ENCODE measurements around the gene HOXD8.

HOXD8 gene

DNA sequence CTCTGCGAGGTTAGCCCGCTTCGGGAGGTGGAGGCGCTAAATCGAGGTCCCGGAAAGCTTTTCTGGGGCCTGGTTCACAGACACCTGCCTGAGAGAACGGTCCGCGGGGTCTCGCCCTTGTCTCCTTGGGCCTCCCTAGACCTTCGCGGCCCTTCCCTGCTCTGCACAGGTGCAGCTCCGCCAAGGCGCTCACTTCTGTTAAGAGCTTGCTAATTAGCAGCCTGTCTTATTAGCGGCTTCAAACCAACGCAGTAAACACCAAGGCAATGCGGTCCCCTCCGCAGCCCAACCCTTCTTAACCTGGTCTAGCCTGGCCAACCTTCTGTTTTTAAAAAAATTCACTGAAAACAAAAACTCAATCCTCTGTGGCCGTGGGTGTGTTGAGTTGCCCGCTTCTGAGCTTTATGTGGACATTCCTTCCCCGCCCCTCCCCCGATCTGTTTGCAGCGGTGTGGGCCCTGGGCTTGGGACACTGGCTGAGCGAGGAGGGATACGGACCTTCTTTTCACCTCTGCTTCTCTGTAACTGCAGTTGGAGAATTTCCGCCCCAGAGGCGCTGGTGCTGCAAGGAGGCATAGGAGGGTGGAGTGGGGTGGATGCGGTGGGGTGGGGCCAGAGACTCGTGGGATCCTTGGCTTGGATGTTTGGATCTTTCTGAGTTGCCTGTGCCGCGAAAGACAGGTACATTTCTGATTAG, 18.4 kb downstream of the HOXD8 start:
- DNase-seq (ENCODE audit: low read depth), result no peak

DNA sequence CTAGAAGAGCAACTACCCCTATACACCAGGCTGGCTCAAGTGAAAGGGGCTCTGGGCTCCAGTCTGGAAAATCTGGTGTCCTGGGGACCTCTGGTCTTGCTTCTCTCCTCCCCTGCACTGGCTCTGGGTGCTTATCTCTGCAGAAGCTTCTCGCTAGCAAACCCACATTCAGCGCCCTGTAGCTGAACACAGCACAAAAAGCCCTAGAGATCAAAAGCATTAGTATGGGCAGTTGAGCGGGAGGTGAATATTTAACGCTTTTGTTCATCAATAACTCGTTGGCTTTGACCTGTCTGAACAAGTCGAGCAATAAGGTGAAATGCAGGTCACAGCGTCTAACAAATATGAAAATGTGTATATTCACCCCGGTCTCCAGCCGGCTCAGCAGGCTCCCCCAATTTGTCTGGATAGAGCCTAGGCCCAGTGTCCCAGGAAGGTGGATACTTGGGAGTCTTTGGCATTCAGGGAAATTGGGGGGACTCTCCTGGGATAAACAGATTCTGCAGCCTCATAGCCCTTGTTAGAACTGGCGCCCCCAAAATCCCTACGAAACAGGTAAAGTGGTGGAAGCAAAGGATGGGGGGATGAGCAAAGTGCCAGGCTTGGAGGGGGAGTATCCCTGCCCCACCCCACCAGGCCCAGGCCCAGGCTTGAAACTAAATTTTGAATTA, 19.4 kb downstream of the HOXD8 start:
- DNase-seq (ENCODE audit: low read depth), result no peak

DNA sequence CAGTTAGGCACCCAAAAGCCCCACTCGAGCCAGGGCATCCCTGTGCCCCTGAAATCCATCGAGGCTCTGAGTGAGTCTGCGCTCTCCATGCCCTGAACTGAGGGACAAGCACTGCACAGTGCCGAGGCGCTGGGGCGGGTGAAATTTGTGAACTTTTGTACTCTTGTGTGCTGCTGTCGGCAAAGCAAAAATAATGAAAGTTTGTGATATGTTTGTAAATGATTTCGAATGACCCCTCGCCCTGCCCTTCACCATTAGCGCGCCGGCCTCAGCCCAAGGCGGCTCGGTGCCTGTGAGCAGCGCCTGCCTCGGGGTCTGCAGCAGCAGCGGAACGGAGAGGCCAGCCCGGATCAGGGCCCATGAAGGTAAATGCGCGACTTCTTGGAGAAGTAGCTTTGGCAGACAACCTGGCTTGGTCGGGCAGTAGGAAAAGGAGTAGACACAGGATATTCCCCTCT, 20.0 kb downstream of the HOXD8 start:
- no peak for DNase-seq (ENCODE audit: low read depth)

DNA sequence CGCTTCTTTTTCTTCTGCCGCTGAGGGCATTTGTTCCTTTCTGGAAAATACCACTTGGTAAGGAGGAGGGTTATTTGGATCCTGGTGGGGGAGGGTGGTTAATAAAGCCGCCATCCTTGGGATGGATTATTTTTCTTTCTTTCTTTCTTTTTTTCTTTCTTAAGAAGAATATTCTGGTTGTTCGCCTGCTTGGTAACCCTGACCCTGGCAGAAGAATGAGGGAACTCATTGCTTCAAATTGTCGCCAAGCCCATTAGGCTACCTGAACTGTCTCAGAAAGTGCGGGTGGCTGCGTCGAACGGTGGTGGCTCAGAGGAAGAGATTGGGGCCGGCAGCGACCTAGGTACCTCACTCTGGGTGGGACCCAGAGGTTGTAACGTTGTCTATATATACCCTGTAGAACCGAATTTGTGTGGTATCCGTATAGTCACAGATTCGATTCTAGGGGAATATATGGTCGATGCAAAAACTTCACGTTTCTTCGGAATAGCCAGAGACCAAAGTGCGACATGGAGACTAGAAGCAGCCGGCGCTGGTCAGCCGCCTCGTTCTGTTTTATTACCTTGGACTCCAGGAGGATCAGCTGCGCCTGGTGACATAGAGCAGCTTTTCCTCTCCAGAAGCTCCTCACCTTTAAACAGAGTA, 20.6 kb downstream of the HOXD8 start:
- DNase-seq (ENCODE audit: low read depth), result no peak

DNA sequence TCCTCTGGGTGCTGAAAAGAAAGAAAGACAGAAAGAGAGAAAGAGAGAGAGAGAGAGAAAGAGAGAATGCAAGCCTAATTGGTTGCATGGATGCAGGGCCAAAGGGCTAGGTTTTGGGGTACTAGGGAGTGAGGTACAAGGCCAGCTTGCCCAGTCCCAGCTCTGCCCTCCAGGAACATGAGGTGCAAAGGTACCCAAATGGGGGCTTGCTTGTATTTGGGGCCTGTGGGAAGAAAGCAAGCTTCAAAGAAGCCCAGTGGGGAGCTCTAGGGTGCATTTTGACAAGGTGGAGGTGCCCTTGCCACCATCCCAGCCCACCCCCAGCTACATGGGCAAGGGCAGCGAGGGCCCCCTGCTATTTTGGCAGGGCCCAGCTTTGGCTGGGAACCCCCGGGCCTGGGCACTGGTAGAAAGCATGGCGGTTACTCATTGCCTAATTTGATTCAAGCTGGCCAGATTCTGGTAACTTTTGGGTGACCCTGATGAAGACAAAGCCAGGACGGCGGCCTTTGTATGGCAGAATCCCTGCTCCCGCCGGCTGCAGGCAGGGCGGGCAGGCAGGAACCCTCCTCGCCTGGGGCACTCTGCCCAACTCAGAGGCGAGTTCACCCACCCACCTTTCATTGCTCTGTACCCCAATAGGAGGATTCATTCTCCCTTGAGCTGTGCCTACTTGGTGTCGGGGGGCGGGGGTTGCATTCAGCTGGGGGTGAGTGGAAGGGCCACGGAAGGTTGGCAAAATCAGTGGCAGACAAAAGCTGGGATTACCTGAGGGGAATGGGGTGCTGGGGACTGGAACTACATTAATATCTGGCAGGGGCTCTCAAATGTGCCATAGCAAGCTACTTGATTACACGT, 21.3 kb downstream of the HOXD8 start:
- no peak for DNase-seq (ENCODE audit: low read depth)

DNA sequence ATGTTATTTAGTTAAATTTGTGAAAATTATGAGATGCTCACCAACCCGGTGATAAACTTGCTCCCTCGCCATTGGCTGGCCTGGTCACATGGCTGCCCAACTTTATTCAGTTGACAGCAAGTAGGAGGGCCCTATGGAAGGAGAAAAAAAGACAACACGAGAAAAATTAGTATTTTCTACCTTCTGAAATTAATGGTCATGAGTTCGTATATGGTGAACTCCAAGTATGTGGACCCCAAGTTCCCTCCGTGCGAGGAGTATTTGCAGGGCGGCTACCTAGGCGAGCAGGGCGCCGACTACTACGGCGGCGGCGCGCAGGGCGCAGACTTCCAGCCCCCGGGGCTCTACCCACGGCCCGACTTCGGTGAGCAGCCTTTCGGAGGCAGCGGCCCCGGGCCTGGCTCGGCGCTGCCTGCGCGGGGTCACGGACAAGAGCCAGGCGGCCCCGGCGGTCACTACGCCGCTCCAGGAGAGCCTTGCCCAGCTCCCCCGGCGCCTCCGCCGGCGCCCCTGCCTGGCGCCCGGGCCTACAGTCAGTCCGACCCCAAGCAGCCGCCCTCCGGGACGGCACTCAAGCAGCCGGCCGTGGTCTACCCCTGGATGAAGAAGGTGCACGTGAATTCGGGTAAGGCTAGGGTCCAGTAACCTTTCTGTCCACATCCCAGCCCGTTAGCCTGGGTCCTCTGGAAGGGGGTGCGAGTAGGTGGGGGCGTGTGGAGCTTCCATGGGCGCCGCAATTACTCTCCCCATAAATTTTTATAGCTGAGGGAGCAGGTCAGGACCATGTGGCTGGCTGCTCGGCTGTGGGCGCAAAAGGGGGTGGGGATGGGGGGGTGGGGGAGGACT, 22.2 kb downstream of the HOXD8 start, which contains the start of gene HOXD4:
HOXD4 (plus strand) TSS at position 109 of the 846 bp plus-strand sequence; CDS start at position 193, 84 bp downstream.
- DNase-seq (ENCODE audit: low read depth), result no peak

DNA sequence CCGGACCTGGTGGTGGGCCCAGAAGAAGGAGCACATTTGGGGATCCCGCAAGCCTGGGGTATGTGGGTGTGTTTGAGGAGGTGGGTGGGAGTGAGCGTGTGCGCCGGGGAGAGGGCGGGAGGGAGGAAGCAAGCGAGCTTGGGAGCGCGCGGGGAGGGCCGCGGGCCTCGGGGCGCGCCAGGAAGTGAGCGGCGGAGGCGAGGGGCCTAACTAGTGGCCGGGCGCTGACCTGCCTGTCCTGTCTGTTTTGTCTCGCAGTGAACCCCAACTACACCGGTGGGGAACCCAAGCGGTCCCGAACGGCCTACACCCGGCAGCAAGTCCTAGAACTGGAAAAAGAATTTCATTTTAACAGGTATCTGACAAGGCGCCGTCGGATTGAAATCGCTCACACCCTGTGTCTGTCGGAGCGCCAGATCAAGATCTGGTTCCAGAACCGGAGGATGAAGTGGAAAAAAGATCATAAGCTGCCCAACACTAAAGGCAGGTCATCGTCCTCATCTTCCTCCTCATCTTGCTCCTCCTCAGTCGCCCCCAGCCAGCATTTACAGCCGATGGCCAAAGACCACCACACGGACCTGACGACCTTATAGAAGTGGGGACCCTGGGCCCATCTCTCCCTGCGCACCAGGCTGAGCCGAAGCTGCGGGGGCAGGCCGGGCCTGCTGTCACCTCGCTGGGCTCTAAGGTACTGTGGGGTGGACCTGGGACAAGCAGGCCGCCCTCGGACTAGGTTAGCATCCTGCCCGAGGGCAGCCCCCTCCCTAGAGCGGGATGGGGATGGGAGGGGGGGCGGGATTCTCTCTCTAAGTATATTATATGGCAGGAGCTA, 23.1 kb downstream of the HOXD8 start:
- DNase-seq (ENCODE audit: low read depth), result no peak

DNA sequence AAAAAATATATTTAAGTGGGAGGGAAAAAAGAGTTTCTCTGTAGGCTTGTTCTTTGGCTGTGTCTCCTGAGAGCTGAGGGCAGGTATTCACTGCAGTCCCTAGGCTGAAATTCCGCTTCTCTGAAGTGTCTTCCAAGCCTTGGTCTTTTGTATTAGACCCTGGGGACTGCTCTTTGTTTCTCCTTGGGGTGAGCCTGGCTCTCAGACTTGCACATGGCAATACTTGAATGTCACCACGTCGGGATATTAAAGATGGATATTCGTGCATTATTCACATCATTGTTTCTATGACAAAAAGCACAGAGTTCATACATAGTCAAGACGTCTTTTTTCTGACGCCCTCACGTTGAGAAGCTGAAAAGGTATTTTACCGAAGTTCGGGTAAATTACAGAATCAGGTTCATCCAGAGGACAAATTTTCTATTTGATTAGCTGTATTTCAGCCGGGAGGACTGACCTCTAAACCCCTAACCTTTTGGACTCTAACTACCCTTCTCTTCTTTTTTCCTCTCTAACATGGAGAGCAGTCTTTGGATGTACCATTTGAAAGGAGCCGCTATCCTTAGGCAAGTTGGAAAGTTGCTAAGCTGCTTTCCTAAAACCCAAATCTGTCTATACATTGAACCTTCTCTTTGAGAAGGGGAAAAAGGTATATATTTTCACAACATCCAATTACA, 25.2 kb downstream of the HOXD8 start:
- DNase-seq (ENCODE audit: low read depth), result no peak

DNA sequence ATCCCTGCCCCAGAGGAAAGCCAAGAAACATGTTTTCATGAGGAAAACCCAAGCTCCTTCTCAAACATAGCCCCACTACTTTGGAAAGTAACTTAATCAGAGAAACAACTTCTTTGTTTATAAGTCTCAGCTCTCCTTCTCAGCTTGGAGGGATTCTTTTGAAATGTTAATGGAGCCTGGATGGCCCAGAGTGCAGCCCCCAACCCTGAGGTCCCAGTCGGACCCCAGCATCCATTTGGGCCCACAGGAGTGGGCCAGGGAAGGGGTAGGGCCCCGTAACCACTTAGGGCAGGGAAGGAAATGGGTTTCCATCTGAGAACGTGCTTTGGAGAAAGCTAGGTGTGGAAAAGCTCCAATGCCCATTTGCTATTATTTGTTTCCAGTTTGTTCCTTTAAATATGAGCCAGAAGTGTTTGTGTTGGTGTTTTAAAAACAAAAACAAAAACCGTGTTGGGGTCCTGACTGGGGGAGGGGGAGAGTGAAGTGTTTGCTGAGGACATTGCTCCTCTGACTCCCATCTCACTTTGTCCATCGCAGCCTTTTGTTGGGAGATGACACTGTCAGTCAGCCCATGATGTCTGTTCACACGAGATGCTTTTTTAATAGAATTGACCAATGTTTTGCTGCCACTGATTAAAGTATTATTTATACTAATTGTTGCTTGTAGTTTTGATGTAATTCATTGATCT, 26.0 kb downstream of the HOXD8 start:
- DNase-seq (ENCODE audit: low read depth), result no peak

DNA sequence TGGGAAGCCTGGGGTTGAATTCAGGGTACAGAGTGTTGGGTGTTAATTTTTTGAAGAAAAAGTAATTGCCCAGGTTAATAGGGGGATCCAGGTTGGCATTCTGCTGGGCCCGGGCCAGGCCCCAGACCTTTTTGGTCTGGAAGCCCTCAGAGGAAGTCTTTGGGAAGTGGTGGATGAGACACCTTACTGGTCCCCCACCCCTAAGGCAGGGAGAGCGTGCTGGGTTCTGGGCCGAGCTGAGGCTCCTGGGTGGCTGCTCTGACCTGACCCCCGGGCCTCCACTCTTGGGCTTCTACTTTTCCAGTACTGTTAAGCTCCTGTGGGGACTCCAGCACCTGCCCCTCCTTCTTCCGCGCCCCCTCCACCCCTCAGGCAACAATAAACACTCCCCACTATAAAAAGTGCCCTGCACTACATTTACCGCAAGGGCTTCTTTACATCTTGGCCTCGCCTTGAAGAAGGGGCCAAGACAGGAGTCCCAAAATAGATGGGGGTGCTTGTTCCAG, 26.8 kb downstream of the HOXD8 start:
- DNase-seq (ENCODE audit: low read depth), result no peak

DNA sequence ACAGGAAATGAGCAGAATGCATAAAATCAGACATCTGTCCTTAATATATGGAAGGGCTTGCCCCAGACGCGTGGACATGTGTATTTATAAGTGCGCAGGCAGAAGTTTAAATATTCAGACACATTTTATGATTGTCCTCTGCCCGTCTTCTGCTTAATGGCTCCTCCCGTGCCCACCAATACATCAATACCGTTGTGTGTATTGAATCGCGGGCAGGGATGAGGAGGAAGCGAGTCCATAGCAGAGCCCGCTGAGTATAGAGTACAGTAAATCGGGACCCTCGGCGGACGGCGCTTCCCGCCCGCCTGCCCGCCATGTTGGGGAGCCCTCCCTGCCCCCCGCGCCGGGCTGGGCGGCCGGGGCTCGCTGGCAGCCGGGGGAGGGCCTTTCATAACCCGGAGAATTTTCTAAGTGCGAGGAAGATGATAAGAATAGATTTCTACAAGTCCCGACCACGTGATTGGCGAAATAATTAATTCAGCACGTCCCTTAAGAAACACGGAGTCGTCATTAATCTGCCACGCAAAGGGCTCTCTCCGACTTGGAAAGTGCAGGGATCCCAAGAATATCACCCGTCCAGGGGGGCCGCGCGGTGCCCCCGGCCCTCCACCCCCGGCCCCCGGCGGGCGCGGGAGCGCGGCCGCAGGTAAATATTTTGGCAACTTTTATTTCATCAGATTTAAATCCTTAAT, 27.4 kb downstream of the HOXD8 start, which contains the start of gene HOXD3:
HOXD3 (plus strand) TSS at position 501 of the 692 bp plus-strand sequence. CDS start 11,808 bp downstream, outside the sequence.
- no peak for DNase-seq (ENCODE audit: low read depth)

DNA sequence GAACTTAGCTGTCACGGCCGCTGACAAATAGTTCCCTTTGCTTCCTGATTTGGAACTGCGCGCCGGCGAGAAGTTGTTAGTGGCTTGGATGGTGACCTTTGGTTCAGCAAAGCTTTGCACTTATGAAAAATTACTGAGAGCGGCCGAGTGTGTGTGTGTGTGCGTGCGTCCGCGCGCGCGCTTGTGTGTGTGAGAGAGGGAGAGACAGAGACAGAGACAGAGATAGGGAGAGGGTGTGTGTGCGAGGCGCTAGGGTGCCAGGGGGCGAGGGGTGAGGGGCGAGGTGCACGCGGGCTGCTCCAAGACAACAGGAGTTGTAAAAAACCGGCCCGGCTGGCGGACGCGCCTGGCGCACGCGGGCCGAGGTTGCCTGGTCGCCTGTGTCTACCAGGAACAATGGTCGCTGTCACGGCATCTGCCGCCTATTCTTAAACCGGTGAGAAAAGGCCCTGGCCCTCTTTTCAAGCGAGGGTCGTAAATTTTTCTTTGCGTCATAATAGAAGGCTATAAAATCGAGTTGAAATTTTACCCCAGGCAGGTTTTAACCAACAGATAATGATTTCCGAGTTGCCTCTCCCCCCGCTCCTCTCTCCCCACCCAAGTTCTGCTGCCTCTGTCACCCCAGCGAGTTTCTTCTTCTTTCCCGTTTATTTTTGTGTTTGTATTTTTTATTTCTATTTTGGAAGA, 28.1 kb downstream of the HOXD8 start:
- no peak for DNase-seq (ENCODE audit: low read depth)

DNA sequence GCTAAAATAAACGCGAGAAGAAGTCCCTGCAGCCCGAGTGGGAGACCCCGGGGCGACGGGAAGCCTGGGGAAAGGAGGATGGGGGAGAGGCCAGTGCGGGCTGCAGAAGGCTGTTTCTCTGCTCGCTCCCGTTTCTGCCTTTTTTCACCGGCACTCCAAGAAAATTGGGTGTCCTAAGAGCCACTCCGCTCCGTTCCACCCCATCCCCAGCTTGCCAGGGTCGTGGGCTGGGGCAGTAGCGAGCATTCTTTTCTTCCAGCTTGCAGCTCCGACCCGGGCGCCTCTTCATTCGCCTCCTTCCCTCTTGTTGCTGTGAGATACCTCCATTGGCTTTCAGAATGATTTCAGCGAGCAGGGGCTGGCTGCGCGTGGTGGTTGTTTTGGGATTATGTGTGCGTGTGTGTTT, 28.7 kb downstream of the HOXD8 start:
- no peak for DNase-seq (ENCODE audit: low read depth)

DNA sequence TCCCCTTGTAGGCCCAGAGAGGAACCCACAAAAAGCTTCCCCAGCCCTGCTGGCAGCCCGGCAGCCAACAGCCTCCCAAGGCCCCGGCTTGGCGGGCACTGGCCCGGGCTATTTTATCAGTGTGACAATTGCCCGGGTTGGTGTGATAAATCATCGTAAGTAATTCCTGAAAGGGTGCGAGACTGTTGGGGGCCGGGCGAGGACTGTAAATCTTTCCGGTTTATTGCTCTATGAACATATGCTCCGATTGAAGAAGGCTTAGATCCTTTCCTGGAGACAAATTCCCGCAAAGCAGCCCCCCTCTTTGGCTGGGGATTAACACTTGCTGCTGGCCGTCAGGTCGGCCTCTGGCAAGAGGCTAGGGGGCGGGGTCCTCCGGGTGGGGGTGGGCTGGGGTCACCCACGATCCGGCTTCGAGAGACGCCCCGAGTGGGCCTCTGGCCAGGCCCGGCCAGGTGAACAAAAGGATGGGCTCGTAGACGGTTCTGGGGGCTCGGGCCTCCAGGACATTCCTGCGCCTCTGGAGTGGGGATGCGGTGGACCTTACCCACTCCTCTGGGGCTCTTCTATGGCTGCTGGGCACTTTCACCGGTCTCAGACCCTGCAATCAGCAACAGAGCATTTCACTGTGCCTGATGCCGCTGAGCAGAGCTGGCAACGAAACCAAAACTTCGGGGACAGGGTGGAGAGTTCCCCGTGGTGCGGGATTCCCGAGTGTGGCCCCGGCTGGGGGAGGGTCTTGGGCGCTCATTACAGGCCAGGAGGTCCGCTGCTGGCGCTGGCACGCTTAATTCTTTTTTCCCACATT, 29.6 kb downstream of the HOXD8 start:
- no peak for DNase-seq (ENCODE audit: low read depth)

DNA sequence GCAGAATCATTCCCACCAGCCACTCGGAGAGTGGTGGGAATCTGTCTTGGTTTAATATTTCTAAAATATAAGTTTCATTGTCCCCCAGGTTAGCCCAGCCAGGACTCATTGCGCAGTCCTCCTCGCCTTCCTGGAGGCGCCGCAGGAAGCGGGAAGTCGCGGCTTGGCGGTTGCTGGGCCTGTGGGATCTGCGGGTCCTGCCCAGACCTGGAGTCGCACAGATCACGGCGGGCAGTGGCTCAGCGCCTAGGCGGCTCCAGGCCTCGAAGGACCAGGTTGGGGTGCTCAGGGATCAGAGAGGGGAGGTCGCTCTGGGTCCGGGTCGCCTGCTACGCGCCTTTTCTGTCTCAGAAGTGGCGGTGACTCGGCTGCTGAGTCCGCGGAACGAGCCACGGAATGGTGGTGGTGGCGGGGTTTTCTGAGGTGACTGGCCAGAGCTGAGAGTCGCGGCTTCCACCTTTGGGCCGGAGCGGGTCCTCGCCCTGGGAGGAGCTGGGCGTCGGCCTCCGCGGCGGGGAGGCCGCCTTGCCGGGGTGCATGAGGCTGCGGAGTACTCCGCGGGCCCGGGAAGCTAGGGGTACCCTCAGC, 30.3 kb downstream of the HOXD8 start:
- DNase-seq (ENCODE audit: low read depth), result no peak

DNA sequence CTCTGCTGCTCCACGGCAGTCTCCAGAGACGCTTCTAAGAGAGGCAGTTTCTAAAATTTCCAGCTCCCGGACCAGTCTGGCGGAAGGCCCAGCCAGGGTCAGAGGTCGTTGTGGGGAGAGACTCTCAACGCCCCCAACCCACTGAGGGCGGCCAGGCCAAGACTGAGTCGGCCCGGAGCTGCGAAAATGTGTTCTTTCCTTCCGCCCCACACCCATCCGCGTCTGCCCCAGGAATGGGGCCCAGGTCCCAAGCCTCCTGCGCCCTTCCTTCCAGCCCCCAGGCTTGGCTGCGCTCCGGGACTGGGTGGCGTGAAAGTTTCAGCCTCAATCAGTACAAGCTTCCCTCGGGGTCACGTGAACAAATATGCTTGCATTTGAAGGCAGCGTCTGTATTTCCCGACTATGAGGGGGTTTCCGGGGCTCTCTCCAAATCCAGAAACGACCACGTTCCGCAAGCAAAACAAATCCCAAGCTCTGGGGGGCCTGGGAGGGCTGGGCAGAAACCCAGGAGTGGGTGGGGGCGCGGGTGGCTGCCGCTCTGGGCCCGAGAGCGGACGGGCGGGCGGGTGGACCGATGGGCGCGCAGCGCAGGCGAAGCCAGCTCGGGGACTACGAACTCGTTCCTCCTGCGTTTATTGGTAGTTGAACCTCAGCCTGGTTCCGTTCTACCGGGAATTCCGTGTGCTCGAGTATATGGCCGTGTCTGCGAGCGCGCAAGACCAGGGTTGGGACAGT, 30.9 kb downstream of the HOXD8 start:
- DNase-seq (ENCODE audit: low read depth), result no peak

Data from activated T-cell treated with anti-CD3 and anti-CD28 coated beads for 1 hour (primary cell).